GM12801 (cell line): ENCODE measurements around the gene PRKCA.

Experiments
- TF ChIP-seq, protein P1 (sequence below): IDR thresholded peaks from one replicate; pipeline ENCODE4 v1.5.1; 2011; ENCODE audit warnings: control low read depth; ENCODE audit not compliant: insufficient read length; ENCODE audit errors: extremely low read depth

PRKCA gene

DNA sequence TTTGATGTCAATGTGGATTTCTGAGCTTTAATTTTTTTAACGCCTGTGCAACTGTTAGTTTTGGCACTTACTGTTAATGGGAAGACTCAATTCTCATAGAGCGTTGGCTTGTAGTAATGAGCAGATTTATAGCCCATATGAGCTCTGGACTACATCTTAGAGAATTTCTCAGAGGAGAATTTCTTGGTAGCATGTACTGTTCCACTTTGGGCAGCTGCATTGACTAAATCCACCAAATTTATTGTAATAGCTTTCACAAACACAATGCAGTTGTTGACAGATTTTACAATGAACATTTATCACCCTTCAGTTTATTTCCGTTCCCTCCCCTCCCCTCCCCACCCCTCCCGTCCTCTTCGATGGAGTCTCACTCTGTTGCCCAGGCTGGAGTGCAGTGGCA is 193.9 kb downstream of the PRKCA start:
- TF ChIP-seq, protein P1, sequence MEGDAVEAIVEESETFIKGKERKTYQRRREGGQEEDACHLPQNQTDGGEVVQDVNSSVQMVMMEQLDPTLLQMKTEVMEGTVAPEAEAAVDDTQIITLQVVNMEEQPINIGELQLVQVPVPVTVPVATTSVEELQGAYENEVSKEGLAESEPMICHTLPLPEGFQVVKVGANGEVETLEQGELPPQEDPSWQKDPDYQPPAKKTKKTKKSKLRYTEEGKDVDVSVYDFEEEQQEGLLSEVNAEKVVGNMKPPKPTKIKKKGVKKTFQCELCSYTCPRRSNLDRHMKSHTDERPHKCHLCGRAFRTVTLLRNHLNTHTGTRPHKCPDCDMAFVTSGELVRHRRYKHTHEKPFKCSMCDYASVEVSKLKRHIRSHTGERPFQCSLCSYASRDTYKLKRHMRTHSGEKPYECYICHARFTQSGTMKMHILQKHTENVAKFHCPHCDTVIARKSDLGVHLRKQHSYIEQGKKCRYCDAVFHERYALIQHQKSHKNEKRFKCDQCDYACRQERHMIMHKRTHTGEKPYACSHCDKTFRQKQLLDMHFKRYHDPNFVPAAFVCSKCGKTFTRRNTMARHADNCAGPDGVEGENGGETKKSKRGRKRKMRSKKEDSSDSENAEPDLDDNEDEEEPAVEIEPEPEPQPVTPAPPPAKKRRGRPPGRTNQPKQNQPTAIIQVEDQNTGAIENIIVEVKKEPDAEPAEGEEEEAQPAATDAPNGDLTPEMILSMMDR = no peak

DNA sequence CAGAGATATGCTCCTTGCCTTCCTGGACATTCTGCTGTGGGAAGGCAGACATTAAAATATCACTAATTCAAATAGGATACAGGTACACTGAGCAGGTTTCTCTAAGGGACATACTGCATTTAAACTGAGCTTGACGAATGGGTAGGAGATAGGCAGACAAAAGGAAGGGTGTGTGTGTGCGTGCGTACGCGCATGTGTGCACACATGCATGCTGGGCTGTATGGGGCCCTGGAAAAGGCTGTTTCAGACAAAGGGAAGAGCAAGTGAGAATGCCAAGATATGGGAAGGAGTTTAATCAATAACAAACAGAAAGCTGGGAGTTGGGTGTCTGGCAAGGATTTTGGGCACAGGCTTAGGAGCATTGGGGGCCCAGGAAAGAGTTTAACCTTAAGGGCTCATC is 196.2 kb downstream of the PRKCA start:
- TF ChIP-seq, protein P1 = no peak

DNA sequence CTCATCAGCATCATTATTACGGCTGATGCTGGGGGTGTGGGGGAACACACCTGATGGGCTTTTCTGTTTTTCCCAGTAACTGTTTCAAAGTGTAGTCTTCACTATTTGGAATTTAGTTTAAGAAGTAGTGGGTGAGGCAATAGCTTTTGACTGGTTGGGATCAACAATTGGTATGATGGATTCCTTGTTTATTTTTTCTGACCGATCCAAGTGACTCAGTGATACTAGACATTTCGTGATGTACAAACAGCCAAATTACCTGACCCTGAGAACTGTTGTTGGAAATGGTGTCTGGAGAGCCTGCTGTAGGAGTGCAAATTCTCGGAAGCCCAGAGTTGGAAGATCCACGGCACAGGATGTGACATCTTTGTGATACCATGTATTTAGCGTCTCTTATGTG is 204.2 kb downstream of the PRKCA start:
- TF ChIP-seq, protein P1 = no peak

DNA sequence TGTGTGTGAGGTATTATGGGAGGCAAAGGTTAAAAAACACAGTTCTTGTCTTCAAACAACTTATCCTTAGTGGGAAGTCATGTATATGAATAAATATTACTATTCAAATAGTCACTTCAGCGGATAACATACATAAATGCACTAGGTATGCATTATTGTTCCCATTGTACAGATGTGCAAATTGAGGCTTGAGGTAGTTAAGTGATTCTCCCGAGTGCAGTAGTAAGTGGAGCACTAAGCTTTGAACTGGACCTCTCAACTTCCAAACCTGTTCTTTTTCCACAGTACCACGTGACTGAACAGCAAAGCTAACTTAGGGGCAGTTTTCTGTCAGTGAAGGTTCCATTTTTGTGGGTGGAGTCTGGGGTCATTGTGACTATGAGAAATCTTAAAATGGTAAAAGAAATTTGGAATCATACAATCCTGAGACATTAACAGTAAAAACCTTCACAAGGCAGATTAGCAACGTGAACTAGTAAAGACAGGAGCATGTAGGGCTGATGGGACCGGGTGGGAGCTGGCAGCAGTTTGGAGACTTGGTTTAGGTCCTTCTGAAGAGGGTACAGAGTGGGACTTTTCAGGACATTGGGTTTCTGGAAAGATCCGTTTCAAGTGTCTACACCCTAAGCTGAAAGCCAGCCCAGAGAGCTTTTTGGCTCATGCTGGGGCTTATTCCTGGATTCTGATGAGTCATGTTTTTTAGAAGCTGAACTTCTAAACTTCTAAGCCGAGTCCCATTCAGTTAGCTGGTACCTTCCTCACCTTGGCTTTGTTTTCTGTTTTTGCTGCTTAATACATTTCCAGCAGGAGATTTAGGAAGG is 204.9 kb downstream of the PRKCA start:
- TF ChIP-seq, protein P1 = no peak

DNA sequence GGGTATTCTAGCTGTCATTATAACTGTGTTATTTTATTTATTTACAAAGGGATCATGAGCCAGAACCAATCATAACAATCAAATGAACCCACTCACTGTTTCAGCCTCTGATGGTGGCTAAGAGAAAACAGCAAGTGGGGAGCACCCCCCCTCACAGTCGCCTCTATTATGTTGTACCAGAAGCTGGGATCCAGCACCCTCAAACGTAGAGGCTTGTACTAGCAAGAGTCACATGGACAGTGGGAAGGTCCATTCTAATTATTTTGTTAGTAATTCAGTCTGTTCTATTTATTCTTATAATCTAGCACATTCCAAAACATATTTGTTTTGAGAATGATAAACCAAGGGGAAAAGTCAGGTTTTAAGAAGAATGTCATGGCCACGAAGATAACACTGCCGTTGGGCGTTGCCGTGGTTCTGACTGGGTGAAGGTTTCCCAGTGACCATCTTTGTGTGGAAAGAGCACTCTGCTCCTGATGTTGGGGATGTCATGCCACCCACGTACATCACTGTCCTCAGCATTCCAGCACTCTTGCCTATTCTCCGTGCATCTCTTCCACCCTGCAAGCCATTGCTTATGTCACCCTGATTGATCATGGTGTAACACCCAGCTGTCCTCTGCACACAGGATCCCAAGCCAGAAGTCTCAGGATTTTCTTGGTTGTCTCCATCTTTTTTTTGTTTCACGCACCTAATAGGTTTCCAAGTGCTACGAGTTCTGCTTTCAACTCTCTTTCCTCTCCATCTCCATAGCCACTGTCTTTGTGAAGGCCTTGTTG is 205.8 kb downstream of the PRKCA start:
- TF ChIP-seq, protein P1 = no peak

DNA sequence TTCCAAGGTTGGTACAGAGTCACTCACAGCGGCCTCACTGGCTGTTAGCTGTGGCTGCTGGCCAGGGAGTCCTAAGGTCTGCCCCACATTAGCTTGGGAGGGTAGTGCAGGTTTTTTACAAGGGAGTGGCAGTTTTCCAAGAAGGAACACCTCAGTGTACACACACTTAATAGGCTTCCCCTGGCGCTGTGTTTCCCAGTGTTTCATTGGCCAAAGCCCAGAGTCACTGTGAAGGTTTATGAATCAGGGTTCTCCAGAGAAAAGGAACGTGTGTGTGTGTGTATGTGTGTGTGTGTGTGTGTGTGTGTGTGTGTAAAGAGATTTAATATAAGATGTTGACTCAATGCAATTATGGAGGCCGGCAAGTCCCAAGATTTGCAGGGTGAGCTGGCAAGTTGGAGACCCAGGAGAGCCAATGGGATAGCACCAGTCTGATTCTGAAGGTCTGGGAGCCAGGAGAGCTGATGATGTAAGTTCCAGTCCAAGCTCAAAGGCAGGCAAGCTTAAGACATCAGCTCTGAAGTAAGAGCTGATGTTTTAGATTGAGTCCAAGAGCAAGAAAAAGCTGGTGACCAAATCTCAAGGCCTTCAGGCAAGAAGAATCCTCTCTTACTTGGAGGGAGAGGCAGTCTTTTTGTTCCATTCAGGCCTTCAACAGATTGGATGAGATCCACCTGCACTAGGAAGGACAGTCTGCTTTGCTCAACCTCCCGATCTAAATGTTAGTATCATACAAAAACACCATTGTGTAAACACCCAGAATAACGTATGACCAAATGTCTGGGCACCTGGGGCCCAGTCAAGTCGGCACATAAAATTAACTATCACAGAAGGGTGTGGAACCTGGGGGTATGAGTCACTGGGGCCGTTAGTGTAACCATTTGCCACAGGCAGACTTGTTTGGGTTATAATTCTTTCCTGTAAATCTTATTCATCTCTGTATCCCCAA is 206.8 kb downstream of the PRKCA start:
- TF ChIP-seq, protein P1 = no peak

DNA sequence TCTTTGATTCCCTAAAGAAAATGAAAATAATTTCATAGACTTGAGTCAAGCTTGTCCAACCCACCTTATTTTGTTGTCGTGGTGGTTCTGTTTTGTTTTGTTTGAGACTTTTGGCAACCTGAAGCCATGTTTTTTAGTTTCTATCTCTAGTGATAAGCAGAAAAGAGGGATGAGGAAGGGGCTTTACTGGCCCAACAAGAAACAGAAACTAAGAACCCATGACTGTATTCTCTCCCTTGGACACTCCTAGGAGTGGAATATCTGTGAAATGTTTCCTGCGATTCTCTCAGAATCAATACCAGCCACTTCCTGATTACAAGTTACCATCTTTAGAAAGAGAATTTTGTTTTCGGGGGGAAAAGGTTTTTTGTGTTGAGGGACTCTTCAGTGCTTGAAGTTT is 207.5 kb downstream of the PRKCA start:
- TF ChIP-seq, protein P1 = no peak
